Left cardiac atrium (tissue), 4 donors: ENCODE data around the gene ZNF302. TPM values are rescaled to one million over a fixed set of nuclear protein-coding genes. Genes with fewer than 3 reads are reported as not detected.

ENCODE experiments used
- ATAC-seq, 2 donors: fragments of 200-7000 bp; cut with Tn5 transposase; one replicate each; pipeline ENCODE4 v1.9.1; 2020; ENCODE audit warnings: mild to moderate bottlenecking in 2 of 2, moderate library complexity in 2 of 2
- DNase-seq: peaks from one replicate; pipeline ENCODE4 v3.0.0-alpha.2; 2020
- intact Hi-C, 2 donors: fragments of 100-400 bp; cut with DNase I; formaldehyde crosslinking; loops; one replicate each; pipeline versions ENCODE4 v1.14.1 to v1.15.1; 2022 to 2023
- total RNA-seq, 2 donors: library from RNA; stranded (reverse); fragmentation: NEBNext Ultra II Directional; extraction: Animal tissue kit (Norgen Biotek cat#: 25700); gene quantifications; one replicate each; pipeline ENCODE4 v1.2.1, GENCODE V29; 2021
- donor health status: DM: no; HTN: yes; CAD: no.
- donor health status: DM: no; HTN: yes; CAD: no; lungs with severe emphysema.
- donor health status: DM: yes; HTN: yes; CAD: no.
- donor health status: Dilated cardiomyopathy.

The ZNF302 gene
- total RNA-seq, 2 donors from 2014 or later = 25.3 to 30.7 TPM

- intact Hi-C loops = loop anchor here (1.0 to 5.0 kb wide), 3 partner anchors 74 to 215 kb away; no protein-coding TSS in a partner anchor
- DNase-seq (no peak), ATAC-seq (peak; percentile 72 to 74)
Observed at GRCh38 chr19:34712395-34713261, 35.1 kb downstream of the ZNF302 start.

GRCh38 chr19:34713262-34713637 lies 35.8 kb downstream of the ZNF302 start:
- intact Hi-C loops = loop anchor here (2.0 to 5.0 kb wide), 2 partner anchors 74 to 216 kb away; no protein-coding TSS in a partner anchor
- no peak for ATAC-seq
- DNase-seq = no peak

- intact Hi-C loops = no loop called here
- no peak for ATAC-seq
Observed at GRCh38 chr19:34715357-34715756, 37.9 kb downstream of the ZNF302 start.

GRCh38 chr19:34722353-34722752 lies 44.9 kb downstream of the ZNF302 start:
- intact Hi-C loops = no loop called here
- no peak for DNase-seq
- no peak for ATAC-seq

More at GRCh38 chr19:34715357-34715756, 37.9 kb downstream of the ZNF302 start:
- no peak for DNase-seq

- intact Hi-C loops = no loop called here
- DNase-seq (no peak), ATAC-seq (no peak)
Observed at GRCh38 chr19:34725400-34725799, 47.9 kb downstream of the ZNF302 start.

- ATAC-seq = no peak
- peak; percentile 29 for DNase-seq
- intact Hi-C loops = loop anchor here in 1 of 2 donors (5.0 kb wide), 1 partner anchor 54 kb away; the partner anchor contains the start of genes SCGB2B2 and ZNF302
Observed at GRCh38 chr19:34731019-34731829, 53.7 kb downstream of the ZNF302 start.

GRCh38 chr19:34731964-34732363 lies 54.5 kb downstream of the ZNF302 start:
- ATAC-seq = no peak
- intact Hi-C loops = loop anchor here in 1 of 2 donors (5.0 kb wide), 1 partner anchor 55 kb away; the partner anchor contains the start of genes SCGB2B2 and ZNF302

GRCh38 chr19:34732612-34733211 lies 55.2 kb downstream of the ZNF302 start:
- no peak for ATAC-seq
- intact Hi-C loops = loop anchor here in 1 of 2 donors (5.0 kb wide), 1 partner anchor 55 kb away; the partner anchor contains the start of genes SCGB2B2 and ZNF302
- peak; percentile 23 for DNase-seq

More at GRCh38 chr19:34731964-34732363, 54.5 kb downstream of the ZNF302 start:
- DNase-seq = no peak

- ATAC-seq = peak; percentile 15 to 32
- peak; percentile 72 for DNase-seq
- intact Hi-C loops = loop anchor here in 1 of 2 donors (5.0 kb wide), 1 partner anchor 56 kb away; the partner anchor contains the start of genes SCGB2B2 and ZNF302
Observed at GRCh38 chr19:34733266-34733745, 55.8 kb downstream of the ZNF302 start.

- ATAC-seq = peak; percentile 96 to 97
- intact Hi-C loops = loop anchor here in 1 of 2 donors (2.0 to 5.0 kb wide), 3 partner anchors 39 to 193 kb away; partner anchors contain the start of genes SCGB2B2, ZNF30, ZNF302 and ZNF599
- DNase-seq = peak; percentile 92
Observed at GRCh38 chr19:34733746-34734536, 56.5 kb downstream of the ZNF302 start, which contains the start of gene ZNF181. Gene ZNF181 (plus strand): TSS chr19:34734243. CDS start chr19:34735038, 795 bp downstream.

- intact Hi-C loops = loop anchor here in 1 of 2 donors (2.0 to 5.0 kb wide), 3 partner anchors 38 to 192 kb away; partner anchors contain the start of genes SCGB2B2, ZNF30, ZNF302 and ZNF599
- ATAC-seq = no peak
- DNase-seq = no peak
Observed at GRCh38 chr19:34734537-34735103, 57.1 kb downstream of the ZNF302 start.

Other genes with a start within 250 kb of the ZNF302 start
- 10 to 100 TPM; 48.4 to 61.6 TPM for gene UBA2, start 249.3 kb upstream of the ZNF302 start, total RNA-seq
- 10 to 100 TPM; 16.9 to 19.2 TPM for gene WTIP, start 195.9 kb upstream of the ZNF302 start, total RNA-seq
- under 1 TPM; 0.52 to 0.65 TPM for gene SCGB2B2, start 519 bp upstream of the ZNF302 start, total RNA-seq
- gene ZNF181, start 56.6 kb downstream of the ZNF302 start, total RNA-seq = 10 to 100 TPM; 17.1 to 19.9 TPM
- 1 to 10 TPM; 3.3 to 3.7 TPM for gene ZNF599, start 95.5 kb downstream of the ZNF302 start, total RNA-seq
- 1 to 10 TPM; 1.4 to 2.6 TPM for gene ZNF30, start 249.2 kb downstream of the ZNF302 start, total RNA-seq